ENCODE data around the gene PIK3AP1. TPM values are rescaled to one million over a fixed set of nuclear protein-coding genes. Genes with fewer than 3 reads are reported as not detected.

Gene PIK3AP1
- total and polyA plus RNA-seq, 10 of the 15 experiments (the other 5 are each of a cell fraction or from before 2014, with no cell fraction given): 26.2 to 306 (median 119) TPM

DNA sequence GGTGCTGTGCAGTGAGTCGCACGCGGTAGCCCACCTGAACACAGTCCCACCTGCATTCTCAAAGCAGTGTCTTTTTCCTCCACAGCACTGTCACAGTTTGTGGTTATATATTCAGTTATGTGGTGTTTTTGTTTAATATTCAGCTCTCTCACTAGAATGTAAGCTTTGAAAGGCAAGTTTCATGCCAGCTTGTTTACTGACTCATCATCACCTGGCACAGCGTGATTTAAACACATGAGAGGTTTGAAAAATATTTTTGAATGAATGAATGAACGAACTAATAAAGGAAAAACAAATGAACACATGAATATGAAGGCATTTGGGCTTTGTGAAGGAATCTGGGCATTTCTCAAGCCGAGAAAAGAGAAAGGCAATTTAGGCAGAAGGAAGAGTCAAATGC, 81.6 kb downstream of the PIK3AP1 start (continued):
- TF ChIP-seq, protein P1, sequence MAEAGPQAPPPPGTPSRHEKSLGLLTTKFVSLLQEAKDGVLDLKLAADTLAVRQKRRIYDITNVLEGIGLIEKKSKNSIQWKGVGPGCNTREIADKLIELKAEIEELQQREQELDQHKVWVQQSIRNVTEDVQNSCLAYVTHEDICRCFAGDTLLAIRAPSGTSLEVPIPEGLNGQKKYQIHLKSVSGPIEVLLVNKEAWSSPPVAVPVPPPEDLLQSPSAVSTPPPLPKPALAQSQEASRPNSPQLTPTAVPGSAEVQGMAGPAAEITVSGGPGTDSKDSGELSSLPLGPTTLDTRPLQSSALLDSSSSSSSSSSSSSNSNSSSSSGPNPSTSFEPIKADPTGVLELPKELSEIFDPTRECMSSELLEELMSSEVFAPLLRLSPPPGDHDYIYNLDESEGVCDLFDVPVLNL (IDR thresholded peaks at IDR 0.05; ENCODE audit: low read depth, low read length): no peak
- TF ChIP-seq ZNF622 (IDR thresholded peaks at IDR 0.05) (no peak), TCF12 (IDR thresholded peaks at IDR 0.05; ENCODE audit: low read depth, low read length) (no peak)

DNA sequence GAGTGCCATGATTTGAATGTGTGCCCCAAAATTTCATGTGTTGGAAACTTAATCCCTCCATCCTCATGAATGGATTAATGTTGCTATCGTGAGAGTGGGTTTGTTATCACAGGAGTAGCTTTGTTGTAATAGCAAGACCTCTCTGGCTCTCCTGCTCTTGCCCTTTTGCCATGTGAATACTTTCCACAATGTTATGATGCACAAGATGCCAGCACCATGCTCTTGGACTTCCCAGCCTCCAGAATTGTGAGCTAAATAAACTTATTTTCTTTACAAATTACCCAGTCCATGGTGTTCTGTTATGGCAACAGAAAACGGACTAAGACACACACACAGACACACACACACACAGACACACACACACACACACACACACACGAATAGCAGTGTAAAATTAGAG, 82.2 kb downstream of the PIK3AP1 start:
- DNase-seq (ENCODE audit: low read depth, low spot score) (no peak), ATAC-seq (no peak), FAIRE-seq (no peak)
- no TSS peak for BruUV-seq (replicated peaks)
- H4K20me1 ChIP-seq (ENCODE audit: control insufficient read depth, insufficient read depth): no peaks in the 10 kb centered on the region
- ChIA-PET POLR2A (interaction anchor here (0.6 kb wide), 1 partner anchor 29 kb away, joined by 3 read pairs; no protein-coding TSS in a partner anchor), RAD21 (ENCODE audit: unreplicated experiment) (interaction anchor here (7.1 kb wide), 1 partner anchor 79 kb away, joined by 60 read pairs; no protein-coding TSS in a partner anchor), CTCF (interaction anchor here (0.9 to 7.3 kb wide), 6 partner anchors 13 to 387 kb away, joined by 3 to 64 read pairs (median 14); no protein-coding TSS in a partner anchor), SMC1A (ENCODE audit: uncharacterized antibody, unreplicated experiment) (interaction anchor here (1.0 to 7.2 kb wide), 4 partner anchors 56 to 108 kb away, joined by 3 to 95 read pairs (median 56); no protein-coding TSS in a partner anchor)
- no peak for TF ChIP-seq RFX5 (IDR thresholded peaks at IDR 0.05; ENCODE audit: low read depth, low read length)
- TF ChIP-seq, protein P2, sequence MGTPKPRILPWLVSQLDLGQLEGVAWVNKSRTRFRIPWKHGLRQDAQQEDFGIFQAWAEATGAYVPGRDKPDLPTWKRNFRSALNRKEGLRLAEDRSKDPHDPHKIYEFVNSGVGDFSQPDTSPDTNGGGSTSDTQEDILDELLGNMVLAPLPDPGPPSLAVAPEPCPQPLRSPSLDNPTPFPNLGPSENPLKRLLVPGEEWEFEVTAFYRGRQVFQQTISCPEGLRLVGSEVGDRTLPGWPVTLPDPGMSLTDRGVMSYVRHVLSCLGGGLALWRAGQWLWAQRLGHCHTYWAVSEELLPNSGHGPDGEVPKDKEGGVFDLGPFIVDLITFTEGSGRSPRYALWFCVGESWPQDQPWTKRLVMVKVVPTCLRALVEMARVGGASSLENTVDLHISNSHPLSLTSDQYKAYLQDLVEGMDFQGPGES (IDR thresholded peaks at IDR 0.05): no peak
- TF ChIP-seq ESRRA (IDR thresholded peaks at IDR 0.05; ENCODE audit: low read length): no peak
- TF ChIP-seq, protein P3, sequence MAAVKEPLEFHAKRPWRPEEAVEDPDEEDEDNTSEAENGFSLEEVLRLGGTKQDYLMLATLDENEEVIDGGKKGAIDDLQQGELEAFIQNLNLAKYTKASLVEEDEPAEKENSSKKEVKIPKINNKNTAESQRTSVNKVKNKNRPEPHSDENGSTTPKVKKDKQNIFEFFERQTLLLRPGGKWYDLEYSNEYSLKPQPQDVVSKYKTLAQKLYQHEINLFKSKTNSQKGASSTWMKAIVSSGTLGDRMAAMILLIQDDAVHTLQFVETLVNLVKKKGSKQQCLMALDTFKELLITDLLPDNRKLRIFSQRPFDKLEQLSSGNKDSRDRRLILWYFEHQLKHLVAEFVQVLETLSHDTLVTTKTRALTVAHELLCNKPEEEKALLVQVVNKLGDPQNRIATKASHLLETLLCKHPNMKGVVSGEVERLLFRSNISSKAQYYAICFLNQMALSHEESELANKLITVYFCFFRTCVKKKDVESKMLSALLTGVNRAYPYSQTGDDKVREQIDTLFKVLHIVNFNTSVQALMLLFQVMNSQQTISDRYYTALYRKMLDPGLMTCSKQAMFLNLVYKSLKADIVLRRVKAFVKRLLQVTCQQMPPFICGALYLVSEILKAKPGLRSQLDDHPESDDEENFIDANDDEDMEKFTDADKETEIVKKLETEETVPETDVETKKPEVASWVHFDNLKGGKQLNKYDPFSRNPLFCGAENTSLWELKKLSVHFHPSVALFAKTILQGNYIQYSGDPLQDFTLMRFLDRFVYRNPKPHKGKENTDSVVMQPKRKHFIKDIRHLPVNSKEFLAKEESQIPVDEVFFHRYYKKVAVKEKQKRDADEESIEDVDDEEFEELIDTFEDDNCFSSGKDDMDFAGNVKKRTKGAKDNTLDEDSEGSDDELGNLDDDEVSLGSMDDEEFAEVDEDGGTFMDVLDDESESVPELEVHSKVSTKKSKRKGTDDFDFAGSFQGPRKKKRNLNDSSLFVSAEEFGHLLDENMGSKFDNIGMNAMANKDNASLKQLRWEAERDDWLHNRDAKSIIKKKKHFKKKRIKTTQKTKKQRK (IDR thresholded peaks at IDR 0.05; ENCODE audit: low read depth, low read length): no peak
- TF ChIP-seq, protein P4, sequence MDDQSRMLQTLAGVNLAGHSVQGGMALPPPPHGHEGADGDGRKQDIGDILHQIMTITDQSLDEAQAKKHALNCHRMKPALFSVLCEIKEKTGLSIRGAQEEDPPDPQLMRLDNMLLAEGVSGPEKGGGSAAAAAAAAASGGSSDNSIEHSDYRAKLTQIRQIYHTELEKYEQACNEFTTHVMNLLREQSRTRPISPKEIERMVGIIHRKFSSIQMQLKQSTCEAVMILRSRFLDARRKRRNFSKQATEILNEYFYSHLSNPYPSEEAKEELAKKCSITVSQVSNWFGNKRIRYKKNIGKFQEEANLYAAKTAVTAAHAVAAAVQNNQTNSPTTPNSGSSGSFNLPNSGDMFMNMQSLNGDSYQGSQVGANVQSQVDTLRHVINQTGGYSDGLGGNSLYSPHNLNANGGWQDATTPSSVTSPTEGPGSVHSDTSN (IDR thresholded peaks at IDR 0.05; ENCODE audit: insufficient replicate concordance, low read depth, low read length): no peak
- no peak for TF ChIP-seq SUZ12 (IDR thresholded peaks at IDR 0.05; ENCODE audit: unreplicated experiment)
- H3K79me2 ChIP-seq (ENCODE audit: control insufficient read depth, insufficient read depth, low read length): no peaks in the 10 kb centered on the region
- H3K9ac ChIP-seq (ENCODE audit: control insufficient read depth, insufficient read depth, low read length): no peak overlapping the region
- H3K4me1 ChIP-seq (ENCODE audit: control insufficient read depth, insufficient read depth, low read length): peaks cover 5% of the 10 kb centered on the region
- 87% methylated on average over 3 of the region's 3 CpGs for WGBS (ENCODE audit: insufficient coverage, insufficient replicate concordance, low lambda C conversion rate, missing lambda C conversion rate)
- no peak overlapping the region for H3K4me2 ChIP-seq (ENCODE audit: control insufficient read depth, insufficient read depth)
- H3K9me3 ChIP-seq (replicated peaks; ENCODE audit: control insufficient read depth, insufficient read depth, low read length): no peaks in the 10 kb centered on the region
- H3K27ac ChIP-seq (ENCODE audit: control insufficient read depth, insufficient read depth): no peak overlapping the region
- intact Hi-C loops (cut with micrococcal nuclease; ENCODE audit: unreplicated experiment) (no loop called here), in situ Hi-C loops (cut with MboI) (no loop called here)
- peaks cover 11% of the 10 kb centered on the region in 2 experiments for H3K36me3 ChIP-seq (ENCODE audit: control insufficient read depth in 2 of 2, insufficient read depth in 2 of 2, low read length in 1 of 2)
- no peak overlapping the region for H2AFZ ChIP-seq (ENCODE audit: control insufficient read depth, low read depth, low read length)
- no peak overlapping the region for H3K4me3 ChIP-seq
- H3K27me3 ChIP-seq (replicated peaks in 1 of 2; ENCODE audit: control insufficient read depth in 2 of 2, insufficient read depth in 2 of 2, low read length in 1 of 2): no peaks in the 10 kb centered on the region

Data from GM12878 (cell line).